DMS153 (cell line): Measurements from ENCODE around the gene TIGD7.

Experiments used
- DNase-seq: peaks from one replicate; lab custom pipeline; 2025; lab: John Stamatoyannopoulos, UW

The TIGD7 gene, protein sequence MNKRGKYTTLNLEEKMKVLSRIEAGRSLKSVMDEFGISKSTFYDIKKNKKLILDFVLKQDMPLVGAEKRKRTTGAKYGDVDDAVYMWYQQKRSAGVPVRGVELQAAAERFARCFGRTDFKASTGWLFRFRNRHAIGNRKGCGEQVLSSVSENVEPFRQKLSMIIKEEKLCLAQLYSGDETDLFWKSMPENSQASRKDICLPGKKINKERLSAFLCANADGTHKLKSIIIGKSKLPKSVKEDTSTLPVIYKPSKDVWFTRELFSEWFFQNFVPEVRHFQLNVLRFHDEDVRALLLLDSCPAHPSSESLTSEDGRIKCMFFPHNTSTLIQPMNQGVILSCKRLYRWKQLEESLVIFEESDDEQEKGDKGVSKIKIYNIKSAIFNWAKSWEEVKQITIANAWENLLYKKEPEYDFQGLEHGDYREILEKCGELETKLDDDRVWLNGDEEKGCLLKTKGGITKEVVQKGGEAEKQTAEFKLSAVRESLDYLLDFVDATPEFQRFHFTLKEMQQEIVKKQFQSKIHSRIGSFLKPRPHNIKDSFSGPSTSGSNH

DNA sequence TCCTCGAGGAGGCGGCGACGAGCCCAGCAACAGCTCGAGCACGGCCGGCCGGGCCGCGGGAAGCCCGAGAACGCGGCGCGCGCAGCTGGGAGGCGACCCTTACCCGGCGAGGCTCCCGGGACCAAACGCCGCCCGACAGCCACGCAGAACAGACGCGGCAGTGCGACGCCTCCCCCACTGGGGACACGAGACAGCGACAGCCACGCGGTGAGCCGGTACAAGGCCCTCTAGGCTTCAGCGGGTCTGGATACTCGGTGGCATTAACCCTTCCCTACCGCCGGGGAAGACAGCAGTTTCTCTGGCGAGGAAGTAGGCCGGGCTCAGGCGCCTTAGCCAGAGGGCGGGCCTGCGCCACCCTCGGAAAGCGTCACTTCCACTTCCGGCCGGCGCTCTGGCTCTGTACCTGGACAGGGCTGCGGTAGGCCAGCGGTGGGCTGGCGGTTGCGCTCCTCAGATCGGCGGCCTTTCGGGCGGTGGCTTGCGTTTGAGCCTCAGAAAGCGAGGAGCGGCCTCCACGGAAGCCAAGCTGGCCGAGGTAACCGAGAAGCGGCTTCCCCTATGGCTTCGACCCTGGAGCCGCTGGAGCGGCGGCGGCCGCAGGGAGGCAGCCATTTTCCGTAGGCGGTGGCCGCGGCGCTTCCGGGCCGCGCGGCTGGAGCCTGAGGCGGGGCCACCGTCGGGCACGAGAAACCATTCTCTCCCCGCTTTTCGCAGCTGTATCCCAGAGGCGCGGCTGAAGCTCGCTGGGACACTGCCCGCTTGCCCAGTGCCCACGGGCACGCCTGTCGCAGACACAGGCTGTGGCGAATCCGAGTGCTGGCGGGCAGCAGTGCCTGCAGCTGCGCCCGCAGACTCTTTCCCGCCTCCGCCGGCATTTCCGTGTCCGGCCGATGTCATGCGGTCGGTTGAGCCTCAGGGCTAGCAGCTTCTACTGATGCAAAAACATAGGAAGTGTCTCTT lies at the start of gene TIGD7, which contains the start of gene ZNF75A:
TIGD7 (minus strand) TSS at position 322 of the 960 bp plus-strand sequence. CDS start 4,816 bp downstream, outside the sequence.
ZNF75A (plus strand) TSS at position 389 of the 960 bp plus-strand sequence. CDS start 2,932 bp downstream, outside the sequence.
- DNase-seq, result peak; percentile 86

DNA sequence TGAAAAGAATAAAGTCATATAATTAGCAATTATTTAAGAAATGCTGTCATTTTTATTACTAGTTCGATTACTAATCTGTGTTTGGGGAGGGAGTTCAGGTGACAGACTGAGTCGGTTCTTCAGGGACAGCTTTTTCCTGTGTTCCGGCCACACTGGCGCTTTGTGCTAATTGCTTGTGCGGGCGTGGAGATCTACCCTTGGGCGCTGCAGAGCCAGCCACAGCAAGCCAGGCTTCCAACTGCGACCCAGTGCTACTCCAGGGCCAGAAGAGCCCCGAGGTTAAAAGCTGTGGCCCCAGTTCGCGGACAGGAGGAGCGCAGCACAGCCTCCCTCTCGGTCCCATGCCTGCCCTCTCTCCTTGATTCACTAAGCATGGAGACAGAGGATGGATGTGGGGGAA lies 43.9 kb upstream of the TIGD7 start:
- no peak for DNase-seq

DNA sequence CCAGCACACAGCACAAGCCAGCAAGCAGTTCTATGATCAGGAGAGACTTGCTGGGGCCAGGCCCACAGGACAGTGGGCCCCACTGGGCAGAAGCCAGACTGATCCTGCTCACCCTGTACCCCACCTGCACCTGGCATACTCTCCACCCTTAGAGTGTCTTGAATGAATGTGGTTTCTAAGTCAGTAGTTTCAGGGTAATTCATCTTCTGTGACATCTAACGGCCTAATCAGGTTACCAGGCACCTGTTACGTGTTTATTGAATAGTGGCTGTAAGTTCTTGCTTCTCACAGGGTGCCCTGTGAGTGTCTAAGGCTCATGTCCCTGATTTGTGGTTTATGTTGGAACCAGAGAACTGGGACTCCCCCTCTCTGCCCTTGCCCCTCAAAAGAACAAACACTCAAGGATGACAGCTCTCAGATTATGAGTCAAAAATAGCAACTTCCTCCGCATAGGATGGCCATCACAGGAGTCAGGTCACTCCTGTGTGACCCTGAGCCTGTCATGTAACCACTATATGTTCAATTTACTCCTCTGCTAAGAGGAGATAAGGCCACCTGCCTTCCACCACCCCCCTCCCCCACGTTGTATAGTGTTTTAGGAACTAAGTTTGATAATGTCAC lies 43.4 kb upstream of the TIGD7 start:
- DNase-seq, result no peak

DNA sequence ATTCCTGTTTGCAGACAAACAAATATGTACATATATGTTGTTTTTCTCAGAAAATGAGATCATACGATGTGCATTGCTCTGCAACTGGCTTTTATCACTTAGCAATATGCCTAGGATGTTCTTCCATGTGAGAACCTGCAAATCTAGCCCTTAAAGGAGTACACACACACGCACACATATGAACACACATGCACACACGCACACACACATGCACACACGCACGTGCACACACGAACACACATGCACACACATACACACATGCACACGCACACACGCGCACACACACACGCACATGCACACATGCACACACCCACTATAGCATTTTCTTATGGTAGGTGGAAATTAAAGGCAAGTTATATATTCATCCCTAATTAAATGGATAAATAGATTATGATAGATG lies 42.4 kb upstream of the TIGD7 start:
- DNase-seq, result no peak

DNA sequence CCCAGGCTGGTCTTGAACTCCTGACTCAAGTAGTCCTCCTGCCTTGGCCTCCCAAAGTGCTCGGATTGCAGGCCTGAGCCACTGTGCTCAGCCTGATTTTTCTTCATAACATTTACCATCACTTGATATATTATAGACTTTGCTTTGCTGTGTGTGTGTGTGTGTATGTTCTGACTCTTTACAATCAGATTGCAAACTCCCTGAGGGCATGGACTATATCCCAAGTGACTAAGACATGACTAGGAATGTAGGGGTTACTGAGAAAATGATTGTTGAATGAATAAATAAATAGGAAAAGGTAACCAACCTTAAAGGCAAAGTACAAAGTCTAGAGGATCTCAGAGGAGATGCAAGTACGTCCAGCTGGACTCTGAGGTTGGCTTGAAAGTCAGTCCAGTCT lies 40.8 kb upstream of the TIGD7 start:
- no peak for DNase-seq

DNA sequence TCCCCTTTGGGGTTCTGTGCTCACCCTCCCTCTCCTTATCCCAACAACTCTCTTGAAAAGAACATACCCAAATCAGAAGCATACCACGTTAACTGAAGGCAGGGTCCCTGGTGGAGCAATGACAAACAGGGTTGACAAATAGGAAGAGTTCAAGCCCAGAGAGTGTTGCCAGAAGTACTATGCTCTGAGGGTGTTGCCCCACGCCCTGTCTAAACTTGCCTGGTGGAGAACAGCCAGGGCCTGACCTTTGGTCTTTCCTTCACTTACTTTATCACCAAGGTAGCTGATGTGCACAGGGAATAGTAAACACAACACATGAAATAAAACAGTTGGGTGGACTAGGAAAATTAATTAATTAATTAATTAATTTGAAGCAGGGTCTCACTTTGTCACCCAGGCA lies 23.4 kb upstream of the TIGD7 start:
- DNase-seq, result no peak

DNA sequence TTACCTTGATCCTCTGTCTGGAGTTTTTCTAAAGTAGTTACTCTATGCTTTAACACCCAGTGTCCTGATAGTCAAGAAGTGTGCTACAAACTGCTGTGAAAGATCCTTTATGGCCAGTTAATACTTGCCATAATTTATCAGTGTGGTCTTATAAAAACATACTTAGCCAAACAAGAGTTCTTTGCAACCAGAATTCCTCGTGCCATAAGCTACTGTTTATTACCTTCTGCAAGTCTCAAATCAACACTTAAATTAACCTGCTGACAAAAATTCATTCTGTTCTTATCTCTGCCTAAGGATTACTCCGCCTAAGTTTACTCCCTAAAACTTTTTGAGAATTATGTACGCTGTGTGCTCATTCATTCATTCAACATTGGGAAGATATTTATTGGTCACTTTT lies 22.9 kb upstream of the TIGD7 start:
- no peak for DNase-seq

DNA sequence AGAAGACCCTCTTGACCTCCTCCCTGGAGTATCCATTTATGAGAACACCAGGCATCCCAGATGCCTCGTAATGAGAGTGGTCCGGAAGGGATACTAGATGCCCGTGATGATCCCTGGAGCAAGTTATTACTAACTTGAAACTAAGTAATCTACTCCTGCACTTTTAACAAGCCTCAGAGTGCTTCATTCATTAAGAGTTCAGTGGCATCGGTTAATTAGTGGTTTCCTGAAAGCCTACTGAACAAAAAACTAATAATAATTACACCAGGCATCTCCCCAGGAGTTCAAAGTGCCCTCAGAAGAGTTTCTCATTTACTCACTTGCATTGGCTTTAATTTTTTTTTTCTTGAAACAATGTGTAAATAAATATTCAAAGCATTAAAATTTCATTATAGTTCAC lies 22.3 kb upstream of the TIGD7 start:
- no peak for DNase-seq

DNA sequence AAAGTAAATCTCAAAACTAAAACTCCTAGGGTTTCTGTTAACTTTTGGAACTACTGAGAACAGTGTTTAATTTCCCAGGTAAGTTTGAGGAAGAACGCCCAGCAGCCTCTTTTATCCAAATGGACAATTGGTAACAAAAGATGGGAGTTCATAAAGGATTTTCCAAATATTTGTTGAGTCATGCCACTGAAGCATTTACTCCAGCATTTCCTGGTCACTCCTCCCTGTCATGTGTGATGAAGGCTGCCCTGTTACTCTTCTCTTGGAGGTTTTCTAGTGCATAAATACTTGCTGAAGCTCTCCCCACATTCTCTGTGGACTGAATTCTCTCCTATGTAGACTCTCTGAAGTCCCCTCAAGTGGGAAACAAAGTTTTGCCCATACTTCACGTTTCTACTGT lies 16.6 kb upstream of the TIGD7 start:
- DNase-seq, result no peak

DNA sequence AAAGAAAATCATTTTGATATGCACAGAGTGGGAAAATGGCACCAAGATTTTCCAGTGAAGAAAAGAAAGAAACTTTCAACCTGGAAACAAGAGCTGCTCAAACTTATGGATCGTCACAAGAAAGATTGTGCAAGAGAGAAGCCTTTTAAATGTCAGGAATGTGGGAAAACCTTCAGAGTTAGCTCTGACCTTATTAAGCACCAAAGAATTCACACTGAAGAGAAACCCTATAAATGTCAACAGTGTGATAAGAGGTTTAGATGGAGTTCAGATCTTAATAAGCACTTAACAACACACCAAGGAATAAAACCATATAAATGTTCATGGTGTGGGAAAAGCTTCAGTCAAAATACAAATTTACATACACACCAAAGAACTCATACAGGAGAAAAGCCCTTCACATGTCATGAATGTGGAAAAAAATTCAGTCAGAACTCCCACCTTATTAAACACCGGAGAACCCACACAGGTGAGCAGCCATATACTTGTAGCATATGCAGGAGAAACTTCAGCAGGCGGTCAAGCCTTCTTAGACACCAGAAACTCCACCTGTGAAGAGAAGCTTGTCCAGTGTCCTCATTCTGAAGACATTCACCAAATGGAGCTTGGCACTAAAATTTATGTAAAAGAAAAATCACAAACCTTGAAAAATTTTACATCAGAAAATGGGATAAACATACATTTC lies 12.2 kb upstream of the TIGD7 start:
- DNase-seq, result peak; percentile 5

DNA sequence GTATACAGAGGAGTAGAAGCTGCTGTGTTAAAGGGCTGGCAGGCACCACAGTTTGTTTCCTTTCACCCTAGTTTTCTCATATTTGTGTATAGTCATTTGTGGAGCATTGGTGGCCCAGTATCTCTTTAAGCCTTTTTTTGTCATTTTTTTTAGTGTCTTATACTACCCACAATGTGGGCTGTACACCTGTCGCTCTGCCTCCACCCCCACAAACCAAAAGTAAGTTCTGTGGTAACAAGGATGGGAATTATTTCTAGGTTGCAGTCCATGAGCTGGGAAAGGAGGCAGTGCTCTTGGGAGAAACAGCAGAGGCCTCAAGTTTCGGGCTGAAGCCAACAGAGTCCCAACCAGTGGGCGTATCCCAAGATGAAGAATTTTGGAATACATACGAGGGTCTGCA lies 6.3 kb upstream of the TIGD7 start:
- no peak for DNase-seq

DNA sequence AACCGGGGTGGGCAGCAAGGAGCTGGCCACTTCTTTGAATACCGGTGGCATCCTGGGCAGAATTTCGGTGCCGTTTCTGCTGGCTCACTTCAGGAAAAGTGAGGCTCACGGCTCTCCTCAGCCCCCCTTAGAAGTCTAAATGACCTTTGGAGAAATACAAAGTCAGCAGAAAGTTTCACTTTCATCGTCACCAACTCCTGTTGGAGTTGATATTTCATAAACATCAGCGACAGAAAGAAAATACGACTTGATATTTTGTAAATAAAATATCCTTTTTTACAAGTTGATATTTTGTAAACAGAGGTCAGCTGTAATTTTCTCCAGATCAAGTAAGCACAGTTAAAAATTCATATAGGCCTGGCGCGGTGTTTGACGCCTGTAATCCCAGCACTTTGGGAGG lies 848 bp upstream of the TIGD7 start:
- DNase-seq, result no peak

DNA sequence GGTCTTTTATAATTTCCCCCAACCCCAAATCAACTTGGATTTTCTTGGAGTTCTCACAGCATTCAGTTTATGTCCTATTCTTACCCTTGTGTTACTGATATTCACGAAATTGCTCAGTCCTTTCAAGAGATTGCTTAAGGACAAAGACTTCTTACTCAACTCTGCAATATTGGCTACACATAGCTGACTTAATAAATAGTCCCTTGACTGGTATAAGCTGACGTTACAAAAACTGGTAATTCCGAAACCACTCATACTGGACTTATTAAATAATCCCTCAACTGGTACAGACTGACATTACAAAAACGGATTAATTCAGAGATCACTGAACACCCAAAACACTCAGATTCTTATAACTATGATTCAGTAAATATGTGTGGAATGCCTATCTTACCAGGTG lies 860 bp downstream of the TIGD7 start:
- DNase-seq, result no peak

DNA sequence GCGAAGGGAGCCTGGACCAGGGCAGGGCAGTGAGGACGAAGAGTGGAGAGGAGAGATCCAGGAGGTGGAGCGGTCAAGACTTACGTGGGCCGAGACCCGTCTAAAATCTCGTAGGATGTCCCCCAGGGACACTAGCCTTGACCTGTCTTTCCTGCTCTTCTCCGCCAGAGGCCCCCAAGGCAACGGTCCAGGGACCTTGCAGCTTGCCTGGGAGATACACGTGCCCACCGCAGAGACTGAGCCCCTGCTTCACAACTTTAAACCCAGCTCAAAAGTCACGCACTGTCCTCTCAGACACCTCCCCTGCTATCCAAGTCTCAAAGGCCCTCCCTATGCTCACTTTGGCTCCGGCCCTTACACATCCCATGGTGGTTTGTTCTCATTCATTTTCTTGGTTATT lies 9.4 kb downstream of the TIGD7 start:
- no peak for DNase-seq

DNA sequence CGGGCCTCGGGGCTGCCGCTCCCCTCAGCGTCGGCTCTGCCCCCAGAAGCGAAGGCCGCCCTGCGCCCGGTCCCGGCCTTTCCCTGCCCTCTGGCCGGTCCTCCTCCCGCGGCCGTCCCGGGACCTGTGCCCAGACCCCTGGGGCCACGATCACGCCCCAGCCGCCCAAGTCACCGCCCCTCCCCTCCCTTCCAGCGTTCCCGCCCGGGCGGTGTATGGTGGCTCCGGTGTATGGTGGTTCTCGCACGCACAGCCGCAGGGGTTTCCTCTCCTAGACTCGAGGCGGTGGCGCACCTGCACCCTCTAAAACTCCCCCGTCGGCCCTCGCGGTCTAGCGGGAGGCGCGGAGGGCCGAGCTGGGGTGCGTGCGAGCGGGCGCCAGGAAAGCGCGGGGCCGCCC lies 10.0 kb downstream of the TIGD7 start:
- no peak for DNase-seq

DNA sequence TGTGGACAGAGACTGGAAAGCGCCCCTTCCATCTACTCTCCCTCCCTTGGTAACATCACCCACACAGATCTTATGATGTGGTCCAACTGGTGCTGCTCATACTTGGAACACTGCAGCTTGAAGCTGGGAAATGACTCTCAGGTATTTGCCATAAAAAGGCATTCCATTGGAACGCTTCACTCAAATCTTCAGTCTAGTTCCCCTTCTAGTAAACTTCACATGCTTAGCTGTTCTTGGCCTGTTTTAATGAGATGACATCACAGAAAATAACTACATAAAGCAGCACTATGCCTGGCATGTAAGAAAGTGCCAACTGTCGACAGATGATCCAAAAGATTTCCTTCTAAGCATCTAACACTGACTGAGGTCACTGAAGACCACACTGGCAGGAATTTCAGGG lies 12.6 kb downstream of the TIGD7 start:
- no peak for DNase-seq

DNA sequence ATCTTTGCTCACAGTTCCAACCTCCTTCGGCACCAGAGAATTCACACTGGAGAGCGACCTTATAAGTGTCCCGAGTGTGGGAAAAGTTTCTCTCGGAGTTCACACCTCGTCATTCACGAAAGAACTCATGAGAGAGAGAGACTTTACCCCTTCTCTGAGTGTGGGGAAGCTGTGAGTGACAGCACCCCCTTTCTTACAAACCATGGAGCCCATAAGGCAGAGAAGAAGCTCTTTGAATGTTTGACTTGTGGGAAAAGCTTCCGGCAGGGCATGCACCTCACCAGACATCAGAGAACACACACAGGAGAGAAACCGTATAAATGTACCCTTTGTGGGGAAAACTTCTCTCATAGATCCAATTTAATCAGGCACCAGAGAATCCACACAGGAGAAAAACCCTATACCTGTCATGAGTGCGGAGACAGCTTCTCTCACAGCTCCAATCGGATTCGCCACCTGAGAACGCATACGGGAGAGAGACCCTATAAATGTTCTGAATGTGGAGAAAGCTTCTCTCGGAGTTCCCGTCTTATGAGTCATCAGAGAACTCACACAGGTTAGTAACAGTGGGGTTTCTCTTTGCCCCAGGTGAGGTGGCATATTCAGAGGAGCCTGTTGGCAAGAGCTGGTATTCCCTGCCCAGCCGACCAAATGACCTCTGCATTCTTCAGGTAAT lies 15.1 kb downstream of the TIGD7 start:
- no peak for DNase-seq

DNA sequence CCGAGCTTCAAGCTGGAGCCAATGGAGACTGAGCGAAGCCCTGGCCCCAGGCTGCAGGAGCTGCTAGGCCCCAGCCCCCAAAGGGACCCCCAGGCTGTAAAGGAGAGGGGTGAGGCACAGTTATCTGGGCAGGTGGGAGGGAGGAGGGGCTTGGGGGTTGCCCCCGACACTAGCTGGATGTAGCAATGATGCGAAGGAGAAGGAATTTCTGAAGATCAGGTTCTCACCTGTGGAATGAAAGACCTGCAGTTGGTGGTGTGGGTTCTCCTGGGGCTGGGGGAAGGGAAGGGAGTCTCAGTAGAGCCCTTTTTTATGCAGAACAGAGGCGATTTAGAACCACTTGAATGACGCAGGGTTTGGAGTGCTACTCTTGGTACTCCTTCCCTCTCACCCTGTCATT lies 20.1 kb downstream of the TIGD7 start:
- no peak for DNase-seq

DNA sequence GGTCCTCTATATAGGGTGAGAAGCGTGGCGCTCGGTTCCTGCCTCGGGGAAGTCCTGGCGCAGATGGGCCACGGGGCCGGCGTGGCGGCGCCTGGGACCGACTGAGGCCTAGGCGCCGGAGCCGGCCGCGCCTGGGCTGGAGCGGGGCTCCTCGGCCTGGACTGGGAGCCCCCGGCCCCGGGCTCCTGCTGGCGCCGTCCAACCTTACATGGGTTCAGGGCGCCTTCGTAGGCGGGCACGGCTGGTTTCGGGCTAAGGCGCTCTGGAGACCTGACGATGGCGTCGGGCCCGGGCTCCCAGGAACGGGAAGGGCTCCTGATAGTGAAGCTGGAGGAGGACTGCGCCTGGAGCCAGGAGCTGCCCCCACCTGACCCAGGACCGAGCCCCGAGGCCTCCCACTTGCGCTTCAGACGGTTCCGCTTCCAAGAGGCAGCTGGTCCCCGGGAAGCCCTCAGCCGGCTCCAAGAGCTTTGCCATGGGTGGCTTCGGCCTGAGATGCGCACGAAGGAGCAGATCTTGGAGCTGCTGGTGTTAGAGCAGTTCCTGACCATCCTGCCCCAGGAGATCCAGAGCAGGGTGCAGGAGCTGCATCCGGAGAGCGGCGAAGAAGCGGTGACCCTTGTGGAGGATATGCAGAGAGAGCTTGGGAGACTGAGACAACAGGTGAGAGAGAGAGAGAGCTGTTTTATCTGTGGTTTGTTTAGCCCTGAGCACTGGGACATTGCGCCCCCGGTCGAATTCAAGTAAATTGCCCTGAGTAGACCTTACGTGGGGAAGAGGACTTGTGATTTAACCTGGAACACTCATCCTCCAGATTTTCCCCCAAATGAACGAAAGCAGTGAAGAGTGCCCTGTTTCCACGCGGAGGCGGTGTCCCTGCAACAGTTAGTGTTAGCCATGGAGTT lies 21.4 kb downstream of the TIGD7 start:
- DNase-seq, result no peak
